ENCODE results near the gene CBFA2T3. TPM values are rescaled to one million over a fixed set of nuclear protein-coding genes. Genes with fewer than 3 reads are reported as not detected.
A peak's percentile ranks its signal among the peaks of the same experiment; 100 is the strongest.

CBFA2T3 gene
- total RNA-seq, 1 experiment from 2014 or later = 2.9 TPM

- Histone ChIP-seq H3K14ac (ENCODE audit: insufficient read depth, low read length) (no peak overlapping the region; the same call in 1 of the 2 replicates), H3K79me1 (ENCODE audit: insufficient read depth, low read depth, low read length, poor library complexity, severe bottlenecking) (no peaks in the 10 kb centered on the region), H3K23ac (ENCODE audit: insufficient read length, low read depth, low read length) (no peak overlapping the region), H3K4ac (ENCODE audit: low read depth, low read length) (no peak overlapping the region), H3T11ph (ENCODE audit: low read length) (no peak overlapping the region), H3K4me2 (ENCODE audit: insufficient read depth, insufficient read length, low read length) (peak overlapping the region; percentile 73), H3K4me1 (ENCODE audit: insufficient read depth, low read length) (no peaks in the 10 kb centered on the region), H2BK12ac (ENCODE audit: insufficient read length, low read depth, low read length) (no peak overlapping the region), H3K18ac (ENCODE audit: insufficient read length, low read depth, low read length) (peak overlapping the region; percentile 64), H4K91ac (ENCODE audit: insufficient read length, low read depth, low read length) (no peak overlapping the region), H2AK5ac (ENCODE audit: insufficient read length, low read length) (no peak overlapping the region), H2BK5ac (ENCODE audit: insufficient read length, low read length) (no peak overlapping the region), H4K20me1 (ENCODE audit: control insufficient read depth, insufficient read depth, insufficient read length) (no peaks in the 10 kb centered on the region), H3K9me3 (ENCODE audit: control insufficient read depth, low read depth, low read length) (no peaks in the 10 kb centered on the region), H2AFZ (ENCODE audit: low read length) (no peak overlapping the region), H3K27ac (ENCODE audit: insufficient read length, low read depth, low read length) (no peak overlapping the region), H3K79me2 (ENCODE audit: insufficient read depth, low read length) (no peaks in the 10 kb centered on the region), H4K5ac (ENCODE audit: insufficient read length, low read depth, low read length) (no peak overlapping the region), H3K56ac (ENCODE audit: insufficient read length, low read depth, low read length) (no peak overlapping the region), H2BK120ac (ENCODE audit: low read depth, low read length, poor library complexity, severe bottlenecking) (no peak overlapping the region), H4K8ac (replicated peaks; ENCODE audit: insufficient read length, low read depth, low read length) (no peak overlapping the region), H3K27me3 (ENCODE audit: insufficient read depth, low read length) (no peaks in the 10 kb centered on the region), H3K9ac (ENCODE audit: extremely low read depth, insufficient read length, low read length) (no peak overlapping the region), H3K23me2 (ENCODE audit: insufficient read length, low read depth, low read length, poor library complexity, severe bottlenecking) (peaks cover 8% of the 10 kb centered on the region), H2BK20ac (ENCODE audit: low read depth, low read length, poor library complexity, severe bottlenecking) (no peak overlapping the region), H2BK15ac (ENCODE audit: low read depth, low read length) (no peak overlapping the region)
- Mint-ChIP-seq H3K36me3 (ENCODE audit: insufficient read depth in 1 of 3, low read depth in 3 of 3) (peaks cover 26 to 42% (median 32%) of the 10 kb centered on the region in 3 experiments), H3K4me3 (peak overlapping the region; percentile 85 to 96), H3K27ac (no peak overlapping the region; a peak in 1 of 7 replicates), H3K27me3 (ENCODE audit: low read depth) (no peaks in the 10 kb centered on the region), H3K9me3 (peaks cover 0 to 5% of the 10 kb centered on the region in 2 experiments; a peak in 2 of 5 replicates), H3K4me1 (peaks cover 9 to 18% of the 10 kb centered on the region in 2 experiments)
- no CpG with 5 or more reads among the region's 53 CpGs for WGBS (ENCODE audit: extremely low coverage, insufficient read length, low lambda C conversion rate)
- TF ChIP-seq CTCF (conservative IDR thresholded peaks at IDR 0.05) = no peak
- peak; percentile 59 for DNase-seq
Measured at GRCh38 chr16:88856122-88856827, 120.7 kb downstream of the CBFA2T3 start.

Data from H9 (cell line).